Adrenal gland (tissue), 12 donors: ENCODE measurements around the gene NTMT2. TPM values are rescaled to one million over a fixed set of nuclear protein-coding genes. Genes with fewer than 3 reads are reported as not detected.
"Not testable (repeated sequence)": the region's sequence is repeated elsewhere in the genome, so short reads cannot be mapped to it uniquely, and the experiment has no call there.

Experiments
- DNase-seq, 7 donors: peaks; one replicate each; pipeline ENCODE4 v3.0.0-alpha.2; 2019 to 2020
- H3K27ac ChIP-seq, 5 donors: fragments of 200-600 bp; sonication (generic) in 4 of 5; 1 replicate in 3 of 5; 2 replicates in 2 of 5; pipeline versions ENCODE4 v1.5.1 to v1.8.0; 2016 to 2020; ENCODE audit warnings: mild to moderate bottlenecking in 1 of 5
- H3K27me3 ChIP-seq: fragments of 200-600 bp; 2 replicates; pipeline ENCODE4 v1.8.0; 2021
- H3K36me3 ChIP-seq, 2 donors: fragments of 200-600 bp; replicated peaks in 1 of 2; 1 replicate in 1 of 2; 2 replicates in 1 of 2; pipeline versions ENCODE4 v1.5.1 to v1.8.0; 2018 to 2022
- H3K4me1 ChIP-seq, 2 donors: fragments of 200-600 bp; replicated peaks in 1 of 2; 1 replicate in 1 of 2; 2 replicates in 1 of 2; pipeline versions ENCODE4 v1.5.1 to v1.8.0; 2018 to 2021
- H3K4me3 ChIP-seq, 4 donors: fragments of 200-600 bp; sonication (generic) in 3 of 4; one replicate each; pipeline ENCODE4 v1.5.1; 2016 to 2018
- H3K9me3 ChIP-seq, 3 donors: fragments of 200-600 bp; sonication (generic) in 1 of 3; replicated peaks in 1 of 3; 1 replicate in 2 of 3; 2 replicates in 1 of 3; pipeline versions ENCODE4 v1.5.1 to v1.8.0; 2016 to 2021
- POLR2A ChIP-seq, 2 donors: fragments of 450-650 bp; IDR thresholded peaks; one replicate each; pipeline ENCODE4 v1.6.1; 2017; ENCODE audit warnings: antibody characterized with exemption in 2 of 2, mild to moderate bottlenecking in 2 of 2, moderate library complexity in 1 of 2
- WGBS, 4 donors: extraction: QIAGEN DNeasy Blood & Tissue Kit in 2 of 4; methylation state at CpG; one replicate each; pipeline versions ENCODE4 v1.1.5 to v1.1.7; 2013 to 2017; 5-methylcytosine and 5-hydroxymethylcytosine counted together
- intact Hi-C, 2 donors: fragments of 100-400 bp; cut with DNase I; formaldehyde crosslinking; loops; one replicate each; pipeline versions ENCODE4 v1.14.1 to v1.15.0; 2022 to 2023
- polyA plus RNA-seq, 3 donors: library from polyadenylated mRNA; stranded (reverse); fragments of 200-250 nt in 2 of 3; fragments of 350-450 nt in 1 of 3; fragmentation: Illumina TruSeq in 1 of 3; extraction: RNeasy Lipid Tissue Mini Kit (QIAGEN cat#74804) in 1 of 3; gene quantifications; one replicate each; pipeline ENCODE4 v1.2.3, GENCODE V29; 2013 to 2014
- total RNA-seq, 9 donors: library from RNA; depleted of rRNA in 4 of 9; stranded (reverse); fragments of >200 nt in 4 of 9; fragments of 120-200 nt in 1 of 9; fragmentation: NEBNext Ultra II Directional in 1 of 9; extraction: Animal tissue kit (Norgen Biotek cat#: 25700) in 1 of 9; gene quantifications; one replicate each; pipeline versions ENCODE4 v1.1.0 to v1.2.4, GENCODE V29; 2013 to 2023
- TF ChIP-seq, protein P1 (sequence below), 6 experiments: fragments of 450-650 bp in 4 of 6; fragments of 200-600 bp in 2 of 6; sonication (generic) in 1 of 6; IDR thresholded peaks; 1 replicate in 5 of 6; 2 replicates in 1 of 6; pipeline versions ENCODE4 v1.5.1 to v1.8.0; 2016 to 2021; ENCODE audit warnings: antibody characterized with exemption in 6 of 6, mild to moderate bottlenecking in 2 of 6, moderate library complexity in 1 of 6
- donor health status: healthy with polysubstance abuse.
- donor health status: Bipolar disorder and iron deficiency.
- donor health status: DM: yes; HTN: yes; CAD: no.
- donor health status: DM: no; HTN: no; CAD: no.
- donor health status: DM: no; HTN: no; CAD: no.
- donor health status: DM: yes; HTN: yes; CAD: no.

NTMT2 gene
- total and polyA plus RNA-seq, 12 donors, result not detected

DNA sequence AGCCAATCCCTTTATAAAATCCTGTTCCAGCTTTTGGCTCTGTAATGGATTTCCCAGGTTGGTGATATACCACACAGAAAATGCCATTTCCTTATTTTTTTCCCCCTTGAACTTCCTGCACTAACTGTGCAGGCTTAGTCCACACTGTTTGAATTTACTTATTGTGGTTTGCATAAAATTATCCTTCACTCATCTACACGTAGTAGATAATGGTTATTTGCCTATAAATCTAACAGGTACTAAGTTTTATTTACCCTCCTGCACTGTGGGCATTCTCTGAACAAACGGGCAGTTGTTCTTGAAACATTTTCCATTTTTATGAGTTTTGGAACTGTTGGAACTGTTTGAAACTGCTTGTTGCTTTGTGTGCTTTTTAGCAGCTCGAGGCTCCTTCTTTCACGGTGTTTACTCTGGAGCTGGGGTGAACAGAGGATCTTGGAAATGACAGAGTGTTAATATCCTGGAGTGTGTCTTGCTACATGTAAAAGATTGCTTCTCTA lies 48.3 kb upstream of the NTMT2 start:
- Histone ChIP-seq H3K9me3 (no peaks in the 10 kb centered on the region), H3K27ac (no peak overlapping the region), H3K4me1 (no peaks in the 10 kb centered on the region), H3K27me3 (no peaks in the 10 kb centered on the region), H3K36me3 (no peaks in the 10 kb centered on the region), H3K4me3 (no peak overlapping the region)
- 32 to 42% (median 34%) methylated on average over 4 of the region's 4 CpGs for WGBS, 4 donors
- no peak for DNase-seq
- TF ChIP-seq, protein P1, sequence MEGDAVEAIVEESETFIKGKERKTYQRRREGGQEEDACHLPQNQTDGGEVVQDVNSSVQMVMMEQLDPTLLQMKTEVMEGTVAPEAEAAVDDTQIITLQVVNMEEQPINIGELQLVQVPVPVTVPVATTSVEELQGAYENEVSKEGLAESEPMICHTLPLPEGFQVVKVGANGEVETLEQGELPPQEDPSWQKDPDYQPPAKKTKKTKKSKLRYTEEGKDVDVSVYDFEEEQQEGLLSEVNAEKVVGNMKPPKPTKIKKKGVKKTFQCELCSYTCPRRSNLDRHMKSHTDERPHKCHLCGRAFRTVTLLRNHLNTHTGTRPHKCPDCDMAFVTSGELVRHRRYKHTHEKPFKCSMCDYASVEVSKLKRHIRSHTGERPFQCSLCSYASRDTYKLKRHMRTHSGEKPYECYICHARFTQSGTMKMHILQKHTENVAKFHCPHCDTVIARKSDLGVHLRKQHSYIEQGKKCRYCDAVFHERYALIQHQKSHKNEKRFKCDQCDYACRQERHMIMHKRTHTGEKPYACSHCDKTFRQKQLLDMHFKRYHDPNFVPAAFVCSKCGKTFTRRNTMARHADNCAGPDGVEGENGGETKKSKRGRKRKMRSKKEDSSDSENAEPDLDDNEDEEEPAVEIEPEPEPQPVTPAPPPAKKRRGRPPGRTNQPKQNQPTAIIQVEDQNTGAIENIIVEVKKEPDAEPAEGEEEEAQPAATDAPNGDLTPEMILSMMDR (IDR thresholded peaks at IDR 0.05), result no peak
- no peak for TF ChIP-seq POLR2A (IDR thresholded peaks at IDR 0.05)
- intact Hi-C loops, result no loop called here

DNA sequence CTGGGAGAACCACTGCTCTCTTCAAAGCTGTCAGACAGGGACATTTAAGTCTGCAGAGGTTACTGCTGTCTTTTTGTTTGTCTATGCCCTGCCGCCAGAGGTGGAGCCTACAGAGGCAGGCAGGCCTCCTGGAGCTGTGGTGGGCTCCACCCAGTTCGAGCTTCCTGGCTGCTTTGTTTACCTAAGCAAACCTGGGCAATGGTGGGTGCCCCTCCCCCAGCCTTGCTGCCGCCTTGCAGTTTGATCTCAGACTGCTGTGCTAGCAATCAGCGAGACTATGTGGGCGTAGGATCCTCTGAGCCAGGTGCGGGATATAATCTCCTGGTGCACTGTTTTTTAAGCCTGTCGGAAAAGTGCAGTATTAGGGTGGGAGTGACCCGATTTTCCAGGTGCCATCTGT lies 32.6 kb upstream of the NTMT2 start:
- H3K27ac ChIP-seq, H3K27me3 ChIP-seq, intact Hi-C loops, H3K4me1 ChIP-seq, H3K9me3 ChIP-seq, H3K4me3 ChIP-seq, H3K36me3 ChIP-seq, DNase-seq: not testable (repeated sequence)
- WGBS, 4 donors, result 74 to 86% (median 84%) methylated on average over 4 to 8 of the region's 8 CpGs

DNA sequence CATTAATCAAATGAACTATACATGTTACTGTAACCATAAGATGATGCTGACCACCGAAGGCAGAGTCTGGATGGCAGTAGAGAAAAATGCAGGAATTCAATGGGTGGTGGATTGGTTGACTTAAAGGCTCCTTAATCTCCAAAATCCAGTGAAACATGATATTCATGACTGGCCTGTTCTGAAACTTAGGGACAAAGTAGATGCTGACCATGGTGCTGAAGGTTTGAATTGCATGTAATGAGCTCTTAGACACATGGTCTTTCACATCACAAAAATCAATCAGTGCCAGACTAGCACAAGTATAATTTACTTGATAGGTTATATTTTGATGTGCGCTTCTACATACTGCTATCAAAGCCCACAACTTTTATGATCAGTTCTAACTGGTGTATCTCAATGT lies 30.9 kb upstream of the NTMT2 start:
- 78 to 86% (median 83%) methylated on average over 2 of the region's 2 CpGs for WGBS, 4 donors
- Histone ChIP-seq H3K36me3 (no peaks in the 10 kb centered on the region), H3K27me3 (no peaks in the 10 kb centered on the region), H3K4me1 (no peaks in the 10 kb centered on the region), H3K27ac (no peak overlapping the region), H3K9me3 (no peaks in the 10 kb centered on the region), H3K4me3 (no peak overlapping the region)
- DNase-seq, result no peak
- no peak for TF ChIP-seq POLR2A (IDR thresholded peaks at IDR 0.05)
- TF ChIP-seq, protein P1 (IDR thresholded peaks at IDR 0.05), result no peak
- intact Hi-C loops, result no loop called here

DNA sequence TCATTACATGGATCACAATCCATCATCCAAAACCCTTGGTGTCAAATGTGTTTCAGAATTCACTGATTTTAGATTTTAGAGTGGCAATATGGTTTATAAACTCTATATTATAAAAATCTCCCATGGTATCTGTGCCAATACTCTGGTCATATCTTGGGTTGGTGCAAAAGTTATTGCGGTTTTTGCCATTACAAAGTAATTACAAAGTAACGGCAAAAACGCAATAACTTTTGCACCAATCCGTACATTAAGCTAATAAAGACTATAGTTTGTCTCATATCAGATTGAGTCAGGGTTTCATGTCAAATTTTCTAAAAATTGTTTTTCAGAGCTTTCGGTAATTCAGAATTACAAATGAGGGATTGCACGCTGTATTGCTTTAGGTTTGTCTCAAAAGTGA lies 23.4 kb upstream of the NTMT2 start:
- Histone ChIP-seq H3K36me3 (no peaks in the 10 kb centered on the region), H3K9me3 (no peaks in the 10 kb centered on the region), H3K4me3 (no peak overlapping the region), H3K4me1 (no peaks in the 10 kb centered on the region), H3K27ac (no peak overlapping the region), H3K27me3 (no peaks in the 10 kb centered on the region)
- intact Hi-C loops, result no loop called here
- 90 to 94% (median 92%) methylated on average over 6 of the region's 6 CpGs for WGBS, 4 donors
- no peak for DNase-seq
- TF ChIP-seq, protein P1 (IDR thresholded peaks at IDR 0.05), result no peak
- TF ChIP-seq POLR2A (IDR thresholded peaks at IDR 0.05), result no peak

DNA sequence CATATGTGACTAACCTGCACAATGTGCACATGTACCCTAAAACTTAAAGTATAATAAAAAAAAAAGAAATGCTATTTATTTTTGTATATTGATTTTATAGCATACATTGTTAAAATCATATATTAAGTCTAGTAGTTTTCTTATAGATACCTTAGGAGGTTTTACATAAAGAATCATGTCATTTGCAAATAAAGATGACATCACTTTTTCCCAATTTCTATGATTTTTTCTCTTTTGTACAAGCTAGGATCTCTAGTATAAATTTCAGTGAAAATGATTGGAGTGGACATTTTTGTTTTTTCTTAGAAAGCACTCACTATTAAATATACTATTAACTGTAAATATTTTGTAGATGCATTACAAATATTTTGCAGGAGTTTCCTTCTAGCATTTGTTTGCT lies 20.5 kb upstream of the NTMT2 start:
- intact Hi-C loops, result no loop called here
- no peak for DNase-seq

More for the DNA sequence above, 20.5 kb upstream of the NTMT2 start:
- H3K4me3 ChIP-seq, result no peak overlapping the region
- no peaks in the 10 kb centered on the region for H3K27me3 ChIP-seq
- H3K27ac ChIP-seq, result no peak overlapping the region
- no peaks in the 10 kb centered on the region for H3K9me3 ChIP-seq
- no peaks in the 10 kb centered on the region for H3K4me1 ChIP-seq
- TF ChIP-seq, protein P1 (IDR thresholded peaks at IDR 0.05), result no peak
- TF ChIP-seq POLR2A (IDR thresholded peaks at IDR 0.05), result no peak
- H3K36me3 ChIP-seq, result no peaks in the 10 kb centered on the region
